Fibroblast of lung (primary cell): ENCODE results near the gene SFT2D1. TPM values are rescaled to one million over a fixed set of nuclear protein-coding genes. Genes with fewer than 3 reads are reported as not detected.

Experiments used
- DNase-seq, 2 donors: peaks; one replicate each; pipeline versions ENCODE4 v3.0.0 to v3.0.0-alpha.2; 2010; ENCODE audit warnings: low read depth in 2 of 2
- H2AFZ ChIP-seq: 2 replicates; pipeline ENCODE4 v1.5.1; 2012; ENCODE audit warnings: low read length, control low read depth, inconsistent platforms
- H3K27ac ChIP-seq: 2 replicates; pipeline ENCODE4 v1.5.1; 2011; ENCODE audit warnings: low read length, control low read depth; ENCODE audit not compliant: insufficient read depth
- H3K27me3 ChIP-seq: 2 replicates; pipeline ENCODE4 v1.5.1; 2011; ENCODE audit warnings: mild to moderate bottlenecking, low read length; ENCODE audit not compliant: control insufficient read depth, insufficient read depth
- H3K36me3 ChIP-seq: 2 replicates; pipeline ENCODE4 v1.5.1; 2011; ENCODE audit warnings: low read length; ENCODE audit not compliant: control insufficient read depth, insufficient read depth
- H3K4me1 ChIP-seq: 2 replicates; pipeline ENCODE4 v1.5.1; 2011; ENCODE audit warnings: low read length; ENCODE audit not compliant: control insufficient read depth, insufficient read depth; ENCODE audit errors: extremely low read depth
- H3K4me2 ChIP-seq: 2 replicates; pipeline ENCODE4 v1.5.1; 2011; ENCODE audit warnings: low read length, control low read depth; ENCODE audit not compliant: insufficient read depth; ENCODE audit errors: extremely low read depth
- H3K4me3 ChIP-seq, 4 experiments: fragments of 200-600 bp in 1 of 4; sonication (generic) in 1 of 4; replicated peaks in 1 of 4; 2 replicates each; pipeline ENCODE4 v1.5.1; 2011 to 2016; ENCODE audit warnings: low read length in 4 of 4, low read depth in 3 of 4, mild to moderate bottlenecking in 3 of 4, control low read depth in 2 of 4, inconsistent platforms in 1 of 4, mixed read lengths in 1 of 4; ENCODE audit not compliant: insufficient read depth in 1 of 4; ENCODE audit errors: control extremely low read depth in 1 of 4
- H3K79me2 ChIP-seq: 2 replicates; pipeline ENCODE4 v1.5.1; 2012; ENCODE audit warnings: mild to moderate bottlenecking, low read length, inconsistent platforms; ENCODE audit not compliant: control insufficient read depth, insufficient read depth
- H3K9ac ChIP-seq: 2 replicates; pipeline ENCODE4 v1.5.1; 2011; ENCODE audit warnings: mild to moderate bottlenecking, low read length, control low read depth; ENCODE audit not compliant: insufficient read depth
- H3K9me3 ChIP-seq: 2 replicates; pipeline ENCODE4 v1.5.1; 2012; ENCODE audit warnings: low read depth, low read length; ENCODE audit not compliant: control insufficient read depth, insufficient read depth
- H4K20me1 ChIP-seq: 2 replicates; pipeline ENCODE4 v1.5.1; 2011; ENCODE audit warnings: low read length; ENCODE audit not compliant: control insufficient read depth, insufficient read depth; ENCODE audit errors: extremely low read depth
- EZH2 ChIP-seq: IDR thresholded peaks from 2 replicates; pipeline ENCODE4 v1.5.1; 2012; ENCODE audit warnings: low read length, control low read depth, mild to moderate bottlenecking; ENCODE audit errors: missing control alignments
- polyA plus RNA-seq, 2 donors: library from polyadenylated mRNA; depleted of rRNA in 1 of 2; stranded (reverse) in 1 of 2; unstranded in 1 of 2; fragments of >200 nt; gene quantifications; 2 replicates each; pipeline ENCODE4 v1.2.1, GENCODE V29; 2011 to 2012; ENCODE audit warnings: missing spikeins in 1 of 2
- total RNA-seq: library from RNA; depleted of rRNA; stranded (reverse); fragments of >200 nt; gene quantifications from 2 replicates; pipeline ENCODE4 v1.2.1, GENCODE V29; 2014
- TF ChIP-seq, protein P1 (sequence below), 2 donors: IDR thresholded peaks in 1 of 2; conservative IDR thresholded peaks in 1 of 2; 1 replicate in 1 of 2; 2 replicates in 1 of 2; pipeline ENCODE4 v1.5.1; 2011 to 2012; ENCODE audit warnings: low read length in 2 of 2, control low read depth in 1 of 2, inconsistent platforms in 1 of 2, low read depth in 1 of 2, mild to moderate bottlenecking in 1 of 2

SFT2D1 gene
- total and polyA plus RNA-seq, 2 donors (not counting 1 experiment from before 2014, with no cell fraction given): 34.8 to 86.0 TPM

DNA sequence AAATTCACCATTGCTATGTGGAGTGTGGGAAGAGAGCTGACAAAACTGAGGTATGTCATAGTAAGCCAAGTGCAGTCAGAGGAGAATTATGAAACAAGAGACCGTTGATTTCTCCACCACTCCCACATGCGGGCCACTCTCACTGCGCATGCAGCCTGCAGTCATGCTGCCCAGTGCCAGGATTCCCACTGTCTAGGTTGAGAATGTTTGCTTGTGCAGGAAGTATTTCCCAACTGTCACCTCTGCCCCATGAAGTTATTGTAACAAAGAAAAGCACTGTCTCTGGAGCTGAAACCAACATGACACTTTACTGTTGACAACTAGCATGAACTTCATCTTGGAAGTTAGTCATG is 18.7 kb upstream of the SFT2D1 start:
- Histone ChIP-seq H3K27ac (no peak overlapping the region), H3K9ac (no peak overlapping the region), H3K9me3 (no peaks in the 10 kb centered on the region), H3K27me3 (no peaks in the 10 kb centered on the region), H3K4me2 (no peak overlapping the region), H3K4me1 (peaks cover 2% of the 10 kb centered on the region), H4K20me1 (no peaks in the 10 kb centered on the region), H3K79me2 (no peaks in the 10 kb centered on the region), H3K4me3 (no peak overlapping the region), H3K36me3 (no peaks in the 10 kb centered on the region), H2AFZ (no peak overlapping the region)
- DNase-seq: peak in 1 of 2 donors; percentile 12
- TF ChIP-seq, protein P1, sequence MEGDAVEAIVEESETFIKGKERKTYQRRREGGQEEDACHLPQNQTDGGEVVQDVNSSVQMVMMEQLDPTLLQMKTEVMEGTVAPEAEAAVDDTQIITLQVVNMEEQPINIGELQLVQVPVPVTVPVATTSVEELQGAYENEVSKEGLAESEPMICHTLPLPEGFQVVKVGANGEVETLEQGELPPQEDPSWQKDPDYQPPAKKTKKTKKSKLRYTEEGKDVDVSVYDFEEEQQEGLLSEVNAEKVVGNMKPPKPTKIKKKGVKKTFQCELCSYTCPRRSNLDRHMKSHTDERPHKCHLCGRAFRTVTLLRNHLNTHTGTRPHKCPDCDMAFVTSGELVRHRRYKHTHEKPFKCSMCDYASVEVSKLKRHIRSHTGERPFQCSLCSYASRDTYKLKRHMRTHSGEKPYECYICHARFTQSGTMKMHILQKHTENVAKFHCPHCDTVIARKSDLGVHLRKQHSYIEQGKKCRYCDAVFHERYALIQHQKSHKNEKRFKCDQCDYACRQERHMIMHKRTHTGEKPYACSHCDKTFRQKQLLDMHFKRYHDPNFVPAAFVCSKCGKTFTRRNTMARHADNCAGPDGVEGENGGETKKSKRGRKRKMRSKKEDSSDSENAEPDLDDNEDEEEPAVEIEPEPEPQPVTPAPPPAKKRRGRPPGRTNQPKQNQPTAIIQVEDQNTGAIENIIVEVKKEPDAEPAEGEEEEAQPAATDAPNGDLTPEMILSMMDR (conservative IDR thresholded peaks at IDR 0.05 in 1 of 2, IDR thresholded peaks at IDR 0.05 in 1 of 2; ENCODE audit: low read depth in 1 of 2, low read length in 2 of 2): no peak
- TF ChIP-seq EZH2: no peak

DNA sequence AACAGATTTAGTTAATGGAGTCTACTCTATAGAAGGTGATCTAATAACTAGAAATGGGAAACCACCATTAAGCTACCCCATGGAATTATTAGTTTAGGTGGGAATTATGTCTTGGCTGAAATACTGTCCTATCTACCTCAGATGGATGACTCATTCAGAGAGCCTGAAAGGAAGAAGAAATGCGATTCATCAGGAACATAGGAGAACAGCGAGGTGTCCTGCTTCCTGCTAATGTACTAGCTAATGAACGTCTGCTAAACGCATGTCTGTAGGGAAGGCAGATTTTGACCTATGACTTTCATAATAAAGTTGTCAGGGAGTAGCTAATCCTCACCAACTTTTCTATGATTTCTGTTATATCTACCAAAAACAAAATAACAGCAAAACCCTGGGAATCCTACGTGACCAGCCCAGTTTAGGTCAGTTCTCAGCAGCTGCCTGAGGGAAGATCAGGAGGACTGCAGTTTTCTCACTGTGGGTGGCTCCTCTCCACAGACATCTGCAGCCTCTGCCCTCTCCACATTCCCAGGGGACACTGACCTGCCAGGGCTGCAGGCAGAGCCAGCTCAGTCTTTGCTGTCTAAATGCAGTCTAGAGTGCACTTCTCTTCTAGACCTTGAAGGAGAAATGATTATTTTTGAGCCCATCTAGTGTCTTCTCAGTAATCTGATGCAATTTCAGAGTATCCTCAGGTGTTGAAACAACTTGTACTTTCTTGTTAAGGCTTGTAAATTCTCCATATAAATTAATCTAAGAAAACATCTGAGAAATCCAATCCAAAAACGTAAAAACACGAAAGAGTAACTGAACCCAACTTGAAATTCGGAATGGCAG is 18.1 kb upstream of the SFT2D1 start:
- peaks cover 2% of the 10 kb centered on the region for H3K4me1 ChIP-seq
- H3K4me3 ChIP-seq: no peak overlapping the region
- TF ChIP-seq, protein P1 (conservative IDR thresholded peaks at IDR 0.05 in 1 of 2, IDR thresholded peaks at IDR 0.05 in 1 of 2; ENCODE audit: low read depth in 1 of 2, low read length in 2 of 2): no peak
- no peak for TF ChIP-seq EZH2
- no peak overlapping the region for H2AFZ ChIP-seq
- H3K4me2 ChIP-seq: no peak overlapping the region
- DNase-seq: peak in 1 of 2 donors; percentile 24
- no peaks in the 10 kb centered on the region for H3K27me3 ChIP-seq
- H3K9ac ChIP-seq: no peak overlapping the region
- no peaks in the 10 kb centered on the region for H3K36me3 ChIP-seq
- no peaks in the 10 kb centered on the region for H3K79me2 ChIP-seq
- no peaks in the 10 kb centered on the region for H3K9me3 ChIP-seq
- H3K27ac ChIP-seq: no peak overlapping the region
- no peaks in the 10 kb centered on the region for H4K20me1 ChIP-seq

DNA sequence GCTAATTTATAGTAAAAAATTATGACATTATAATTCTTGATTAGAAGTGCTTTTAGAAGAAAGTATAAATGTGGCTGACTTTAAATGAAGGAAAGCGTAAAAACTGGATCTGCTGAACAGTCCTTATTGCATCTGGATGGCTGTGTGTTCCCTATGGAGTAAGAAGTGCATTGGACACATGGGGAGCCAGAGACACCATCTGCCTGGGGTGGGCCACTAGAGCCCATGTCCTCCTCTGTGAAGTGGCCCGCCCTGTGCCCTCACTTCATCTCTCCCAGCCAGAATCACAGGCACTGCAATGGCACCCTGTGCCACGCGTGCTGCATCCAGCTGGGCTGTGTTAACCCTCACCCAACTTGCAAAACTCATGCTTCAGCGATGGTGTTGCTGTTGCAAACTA is 13.2 kb upstream of the SFT2D1 start:
- peaks cover 3% of the 10 kb centered on the region for H3K27me3 ChIP-seq
- no peak overlapping the region for H3K27ac ChIP-seq
- no peak overlapping the region for H2AFZ ChIP-seq
- TF ChIP-seq EZH2: no peak
- TF ChIP-seq, protein P1 (conservative IDR thresholded peaks at IDR 0.05 in 1 of 2, IDR thresholded peaks at IDR 0.05 in 1 of 2; ENCODE audit: low read depth in 1 of 2, low read length in 2 of 2): no peak
- H4K20me1 ChIP-seq: no peaks in the 10 kb centered on the region
- H3K4me2 ChIP-seq: no peak overlapping the region
- DNase-seq: no peak
- H3K9me3 ChIP-seq: no peaks in the 10 kb centered on the region
- H3K4me1 ChIP-seq: no peaks in the 10 kb centered on the region
- H3K79me2 ChIP-seq: no peaks in the 10 kb centered on the region
- no peaks in the 10 kb centered on the region for H3K36me3 ChIP-seq
- H3K9ac ChIP-seq: no peak overlapping the region
- H3K4me3 ChIP-seq: no peak overlapping the region
